SH-SY5Y (cell line): ENCODE results near the gene GALNT2.

Experiments
- GATA2 ChIP-seq: IDR thresholded peaks from 2 replicates; pipeline ENCODE4 v1.6.1; 2011; ENCODE audit warnings: mild to moderate bottlenecking, low read depth, low read length
- GATA3 ChIP-seq: IDR thresholded peaks from 2 replicates; pipeline ENCODE4 v1.6.1; 2011; ENCODE audit warnings: low read depth, mild to moderate bottlenecking, low read length, moderate library complexity

- TF ChIP-seq GATA2 = no peak
- TF ChIP-seq GATA3 = no peak
These were observed 69.7 kb downstream of the GALNT2 start for GRCh38 chr1:230136453-230137336.
